Posterior vena cava (tissue), 2 donors: ENCODE measurements around the gene SCARF1. TPM values are rescaled to one million over a fixed set of nuclear protein-coding genes. Genes with fewer than 3 reads are reported as not detected.

Experiments
- DNase-seq: peaks from one replicate; pipeline ENCODE4 v3.0.0-alpha.2; 2020; ENCODE audit warnings: low spot score
- intact Hi-C, 2 donors: fragments of 100-400 bp; cut with DNase I; formaldehyde crosslinking; loops; one replicate each; pipeline versions ENCODE4 v1.14.1 to v1.14.2; 2022 to 2023
- total RNA-seq, 2 donors: library from RNA; stranded (reverse); fragmentation: NEBNext Ultra II Directional; extraction: Animal tissue kit (Norgen Biotek cat#: 25700); gene quantifications; one replicate each; pipeline ENCODE4 v1.2.1, GENCODE V29; 2021
- donor health status: DM: yes; HTN: yes; CAD: no.
- donor health status: DM: yes; HTN: yes; CAD: no.

Gene SCARF1
- total RNA-seq, 2 donors from 2014 or later = 13.0 to 13.9 TPM

DNA sequence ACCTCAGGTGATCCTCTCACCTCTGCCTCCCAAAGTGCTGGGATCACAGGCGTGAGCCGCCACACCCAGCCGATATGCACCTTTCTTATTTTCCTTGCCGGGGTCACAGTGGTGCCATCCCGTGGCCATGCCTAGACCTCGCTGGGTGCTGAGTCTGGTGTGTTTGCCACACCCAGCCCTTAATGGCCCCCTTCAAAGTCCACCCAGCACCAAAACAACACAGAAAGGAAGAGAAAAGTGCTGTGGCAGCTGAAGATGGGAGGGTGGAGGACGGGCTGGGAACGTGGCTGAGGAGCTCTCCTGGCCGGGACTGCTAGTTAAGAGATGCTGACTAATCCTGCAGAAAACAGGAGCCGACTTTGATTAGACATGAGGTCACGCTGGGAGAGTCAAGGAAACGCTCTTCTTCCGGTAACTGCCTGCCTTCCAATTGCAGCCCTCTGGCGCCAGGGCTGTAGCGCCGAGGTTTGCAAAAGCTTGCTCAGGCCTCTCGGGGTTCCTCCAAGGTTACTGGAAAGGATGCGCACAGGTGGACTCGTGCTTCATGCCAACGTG is 27.8 kb downstream of the SCARF1 start:
- intact Hi-C loops = no loop called here
- no peak for DNase-seq

DNA sequence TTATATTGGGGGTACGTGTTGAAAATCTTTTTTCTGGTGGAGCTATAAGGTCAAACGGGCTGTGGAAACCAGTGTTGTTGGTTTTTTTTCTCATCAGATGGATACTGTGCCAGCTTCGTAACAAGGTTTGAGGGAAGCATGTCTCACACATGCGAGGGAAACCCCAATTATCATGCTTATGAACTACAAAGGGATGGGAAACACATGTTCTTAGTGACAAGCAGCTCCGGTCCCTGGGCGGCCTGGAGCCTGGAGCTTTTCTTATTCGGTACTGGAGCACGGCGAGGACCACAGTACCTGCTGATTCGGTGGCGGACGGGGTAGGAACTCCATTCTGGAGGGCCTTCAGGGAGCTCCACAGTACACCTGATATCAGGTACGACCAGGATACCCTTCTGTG is 29.4 kb downstream of the SCARF1 start:
- intact Hi-C loops = no loop called here
- DNase-seq = no peak

DNA sequence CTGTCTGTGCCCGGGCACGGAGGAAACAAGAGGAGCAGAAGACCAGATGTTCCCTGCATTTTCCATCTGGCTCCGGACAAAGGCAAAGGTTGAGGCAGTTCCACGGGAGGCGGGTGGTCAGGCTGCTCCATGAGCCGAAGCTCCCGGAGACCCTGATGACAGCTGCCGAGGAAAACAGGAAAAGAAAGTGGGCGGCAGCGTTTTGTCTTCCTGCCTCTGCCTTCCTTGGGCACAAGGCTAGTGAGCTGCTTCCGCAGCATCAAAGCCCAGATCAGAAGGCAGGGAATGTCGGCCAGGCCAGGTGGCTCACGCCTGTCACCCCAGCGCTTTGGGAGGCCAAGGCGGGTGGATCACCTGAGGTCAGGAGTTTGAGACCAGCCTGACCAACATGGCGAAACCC is 33.1 kb downstream of the SCARF1 start:
- intact Hi-C loops = no loop called here
- DNase-seq = no peak

DNA sequence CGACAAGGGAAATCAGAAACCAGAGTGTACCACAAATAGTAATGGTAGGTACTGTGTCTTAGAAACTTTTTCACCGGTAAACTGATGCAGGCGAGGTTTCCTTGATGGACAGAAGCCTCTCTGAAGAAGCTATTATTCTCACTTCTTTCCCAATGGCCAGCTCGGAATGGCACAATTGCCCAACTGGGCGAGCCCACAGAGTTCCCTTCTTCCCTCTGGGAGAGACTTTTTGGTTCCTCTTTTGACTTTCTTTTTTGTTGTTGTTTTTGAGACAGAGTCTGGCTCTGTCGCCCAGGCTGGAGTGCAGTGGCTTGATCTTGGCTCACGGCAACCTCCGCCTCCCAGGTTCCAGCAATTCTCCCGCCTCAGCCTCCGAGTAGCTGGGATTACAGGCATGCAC is 33.8 kb downstream of the SCARF1 start:
- intact Hi-C loops = no loop called here
- DNase-seq = no peak

DNA sequence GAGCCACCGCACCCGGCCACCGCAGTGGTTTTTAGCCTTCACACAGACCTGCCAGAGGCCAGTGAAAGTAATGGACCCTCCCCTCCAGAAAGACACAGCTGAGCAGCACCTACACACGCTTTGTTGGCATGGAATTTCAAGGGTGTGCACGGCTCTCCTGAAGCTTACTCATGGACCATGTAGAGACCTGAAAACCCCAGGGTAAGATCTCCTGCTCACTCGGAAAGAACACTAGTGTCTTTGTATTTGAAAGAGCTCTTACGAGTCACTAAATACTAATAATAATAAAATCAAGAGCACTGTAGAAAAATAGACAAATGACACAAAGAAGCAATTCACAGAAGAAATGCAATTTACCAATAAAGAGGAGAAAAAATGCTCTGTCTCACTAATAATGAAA is 36.9 kb downstream of the SCARF1 start:
- intact Hi-C loops = no loop called here
- no peak for DNase-seq

DNA sequence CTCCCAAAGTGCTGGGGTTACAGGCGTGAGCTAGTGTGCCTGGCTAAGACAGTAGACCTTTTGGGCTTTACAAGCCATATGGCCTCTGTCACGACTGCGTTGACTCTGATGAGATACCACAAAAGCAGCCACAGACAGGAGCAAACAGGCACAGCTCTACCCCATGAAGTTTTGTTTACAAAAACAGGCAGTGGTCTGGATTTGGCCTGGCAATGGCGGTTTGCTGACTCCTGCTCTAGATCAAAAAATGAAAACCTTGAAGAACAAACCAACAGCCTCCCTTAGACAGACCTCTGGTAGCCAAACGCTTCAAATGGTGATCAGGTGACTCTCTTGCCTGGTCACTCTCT is 37.6 kb downstream of the SCARF1 start:
- intact Hi-C loops = no loop called here
- DNase-seq = no peak

DNA sequence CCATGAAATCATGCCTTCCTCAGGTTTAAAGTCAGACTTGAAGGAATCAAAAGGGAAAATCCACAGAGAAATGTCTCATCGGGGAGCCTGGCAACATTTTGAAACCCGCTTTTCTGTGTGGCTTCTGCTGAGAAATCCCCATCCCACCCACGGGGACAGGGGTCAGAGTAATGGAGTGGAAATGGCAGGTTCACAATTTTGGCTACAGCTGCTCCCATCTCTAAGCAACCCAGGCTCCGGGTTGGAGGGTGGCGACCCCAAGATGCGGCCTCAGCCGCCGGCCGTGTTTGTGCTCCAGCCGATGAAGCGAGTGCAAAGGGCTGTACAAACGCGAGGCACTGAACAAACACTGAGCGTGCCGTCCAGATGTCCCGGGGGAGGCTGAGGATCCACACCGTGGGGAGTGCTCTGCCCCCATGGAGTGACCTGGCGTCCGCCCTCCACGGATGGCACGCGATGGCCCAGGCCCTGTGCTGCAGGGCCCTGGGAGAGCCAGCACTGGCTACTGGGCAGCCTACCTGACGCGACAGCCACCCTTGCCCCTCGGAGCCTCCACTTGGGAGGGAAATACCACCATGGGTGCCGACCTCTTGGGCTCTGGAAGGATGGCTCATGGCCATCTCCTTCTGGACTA is 39.1 kb downstream of the SCARF1 start:
- intact Hi-C loops = no loop called here
- DNase-seq = no peak

DNA sequence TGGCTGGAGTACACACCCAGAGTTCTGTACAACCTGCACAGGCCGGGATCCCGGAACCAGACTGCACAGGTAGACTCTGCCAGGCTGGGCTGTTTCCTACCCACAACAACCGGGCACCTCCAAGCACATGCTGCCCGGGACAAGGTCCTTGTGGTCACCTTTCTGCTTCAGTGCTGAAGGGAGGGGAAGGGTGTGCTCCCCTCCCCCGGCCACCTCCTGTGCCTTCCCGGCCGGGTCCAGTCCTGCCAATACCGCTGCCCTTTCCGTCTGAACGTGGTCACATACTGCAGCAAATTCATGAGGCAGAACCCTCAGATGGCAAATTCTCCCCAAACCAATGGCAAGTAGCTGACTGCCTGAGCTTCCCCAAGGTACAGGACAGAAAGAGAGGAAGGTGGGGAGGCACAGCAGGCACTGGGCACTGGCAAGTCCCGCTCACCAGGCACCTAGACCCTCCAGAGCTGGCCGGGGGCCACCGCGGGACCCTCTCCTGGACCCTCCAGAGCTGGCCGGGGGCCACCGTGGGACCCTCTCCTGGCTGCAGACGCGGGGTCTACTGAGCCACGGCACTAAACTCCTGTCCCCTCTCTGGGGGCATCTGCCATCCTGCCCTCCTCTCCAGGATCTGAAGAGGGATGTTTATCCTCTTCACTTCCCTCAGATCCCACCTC is 39.7 kb downstream of the SCARF1 start:
- no peak for DNase-seq
- intact Hi-C loops = no loop called here

DNA sequence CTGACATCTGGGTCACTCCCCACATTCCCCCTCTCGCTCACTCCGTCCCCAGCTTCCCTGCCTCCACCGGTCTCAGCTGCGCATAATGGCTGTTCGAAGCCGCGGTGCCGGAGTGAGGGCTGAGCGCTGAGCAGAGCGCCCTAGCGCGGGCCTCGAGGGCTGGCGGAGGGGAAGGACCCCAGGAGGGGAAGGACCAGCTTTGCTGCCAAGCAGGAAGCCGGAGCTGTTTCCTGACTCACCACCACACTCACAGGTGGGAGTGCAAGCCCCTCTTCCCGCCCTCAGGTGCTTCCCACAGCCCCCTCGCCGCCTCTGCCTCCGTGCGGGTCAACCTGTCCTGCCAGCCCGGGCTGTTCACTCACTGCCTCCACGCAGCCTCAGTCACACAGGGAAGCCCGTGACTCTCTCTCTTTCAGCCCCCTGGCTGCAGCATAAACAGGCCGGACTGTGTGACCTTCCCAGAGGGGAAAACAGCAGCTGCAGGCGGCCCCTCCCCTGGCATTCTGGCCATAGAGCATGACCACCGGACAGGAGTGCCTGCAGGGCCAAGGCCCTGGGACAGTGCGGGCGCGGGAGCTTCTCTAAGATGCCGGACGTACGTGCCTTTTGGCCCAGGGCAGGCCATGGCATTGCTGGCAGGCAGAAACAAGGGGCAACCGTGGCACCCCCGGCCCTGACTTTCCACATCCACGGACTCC is 40.6 kb downstream of the SCARF1 start:
- intact Hi-C loops = no loop called here
- DNase-seq = no peak

DNA sequence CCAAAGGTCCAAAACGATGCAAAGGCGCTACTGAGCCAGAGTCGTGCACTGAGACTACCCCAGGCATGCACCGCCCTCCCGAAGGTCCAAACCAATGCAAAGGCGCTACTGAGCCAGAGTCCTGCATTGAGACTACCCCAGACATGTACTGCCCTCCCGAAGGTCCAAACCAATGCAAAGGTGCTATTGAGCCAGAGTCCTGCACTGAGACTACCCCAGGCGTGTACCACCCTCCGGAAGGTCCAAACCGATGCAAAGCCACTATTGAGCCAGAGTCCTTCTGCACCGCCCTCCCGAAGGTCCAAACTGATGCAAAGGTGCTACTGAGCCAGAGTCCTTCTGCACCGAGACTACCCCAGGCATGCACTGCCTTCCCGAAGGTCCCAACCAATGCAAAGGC is 44.0 kb downstream of the SCARF1 start:
- intact Hi-C loops = no loop called here
- no peak for DNase-seq

DNA sequence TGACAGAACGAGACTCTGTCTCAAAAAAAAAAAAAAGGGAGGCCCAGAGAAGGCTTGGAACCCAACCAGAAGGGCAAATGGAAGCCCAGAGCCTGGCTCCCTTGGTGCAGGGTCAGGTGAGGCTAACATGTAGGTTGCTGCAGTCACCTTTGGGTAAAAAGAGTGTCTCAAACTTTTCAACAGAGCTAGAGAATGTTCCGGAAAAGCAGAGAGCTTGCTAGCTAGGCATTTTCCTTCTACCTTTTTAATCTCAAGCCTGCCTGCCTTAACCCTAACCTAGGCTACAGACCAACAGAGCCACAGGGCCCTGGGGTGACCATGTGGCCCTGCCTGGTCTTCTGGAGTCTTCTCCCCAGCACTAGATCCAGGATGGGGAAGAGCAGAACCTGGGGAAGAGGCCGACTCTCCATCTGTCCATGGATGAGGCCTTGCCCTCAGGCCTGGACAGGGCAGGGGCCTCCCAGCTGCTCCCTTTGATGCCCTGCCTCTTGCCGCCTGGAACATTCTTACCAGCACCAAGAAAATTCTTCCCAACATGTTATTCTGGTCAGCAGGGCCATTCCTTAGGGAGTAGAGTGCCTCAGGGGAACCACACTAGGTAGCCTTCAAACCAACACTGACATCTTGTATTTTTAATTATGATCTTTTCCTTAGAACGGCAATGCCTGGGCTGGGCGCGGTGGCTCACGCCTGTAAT is 47.0 kb downstream of the SCARF1 start:
- DNase-seq = no peak
- intact Hi-C loops = no loop called here

DNA sequence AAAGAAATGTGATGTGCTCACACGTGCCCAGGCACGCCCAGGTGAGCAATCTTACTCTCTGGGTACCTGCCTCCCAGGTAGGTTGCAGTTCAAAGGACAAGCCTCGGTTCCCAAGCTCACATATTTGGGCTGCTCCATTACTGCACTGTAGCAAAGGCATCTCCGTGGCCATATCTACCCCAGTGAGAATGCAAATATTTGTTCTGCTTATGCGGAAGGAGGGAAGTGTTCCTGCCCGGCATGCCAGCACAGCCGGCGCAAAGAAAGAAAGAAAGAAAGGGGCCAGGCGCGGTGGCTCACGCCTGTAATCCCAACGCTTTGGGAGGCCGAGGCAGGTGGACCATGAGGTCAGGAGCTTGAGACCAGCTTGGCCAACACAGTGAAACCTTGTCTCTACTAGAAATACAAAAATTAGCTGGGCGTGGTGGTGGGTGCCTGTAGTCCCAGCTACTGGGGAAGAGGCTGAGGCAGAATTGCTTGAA is 47.6 kb downstream of the SCARF1 start:
- intact Hi-C loops = no loop called here
- no peak for DNase-seq

DNA sequence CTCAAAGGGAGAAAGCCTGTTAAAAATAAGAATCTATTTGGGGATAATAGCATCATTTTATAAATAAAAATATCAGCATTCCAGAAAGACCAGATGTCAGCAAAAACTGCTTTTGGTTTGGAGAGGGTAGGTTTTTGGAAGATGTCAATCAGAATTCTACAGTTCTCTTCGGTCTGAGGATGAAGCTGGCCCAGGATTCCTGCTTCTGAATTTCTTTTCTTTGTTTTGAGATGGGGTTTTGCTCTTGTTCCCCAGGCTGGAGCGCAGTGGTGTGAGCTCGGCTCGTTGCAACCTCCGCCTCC is 52.0 kb downstream of the SCARF1 start:
- no peak for DNase-seq
- intact Hi-C loops = loop anchor here in 1 of 2 donors (5.0 kb wide), 1 partner anchor 34 kb away; the partner anchor contains the start of gene SLC43A2

DNA sequence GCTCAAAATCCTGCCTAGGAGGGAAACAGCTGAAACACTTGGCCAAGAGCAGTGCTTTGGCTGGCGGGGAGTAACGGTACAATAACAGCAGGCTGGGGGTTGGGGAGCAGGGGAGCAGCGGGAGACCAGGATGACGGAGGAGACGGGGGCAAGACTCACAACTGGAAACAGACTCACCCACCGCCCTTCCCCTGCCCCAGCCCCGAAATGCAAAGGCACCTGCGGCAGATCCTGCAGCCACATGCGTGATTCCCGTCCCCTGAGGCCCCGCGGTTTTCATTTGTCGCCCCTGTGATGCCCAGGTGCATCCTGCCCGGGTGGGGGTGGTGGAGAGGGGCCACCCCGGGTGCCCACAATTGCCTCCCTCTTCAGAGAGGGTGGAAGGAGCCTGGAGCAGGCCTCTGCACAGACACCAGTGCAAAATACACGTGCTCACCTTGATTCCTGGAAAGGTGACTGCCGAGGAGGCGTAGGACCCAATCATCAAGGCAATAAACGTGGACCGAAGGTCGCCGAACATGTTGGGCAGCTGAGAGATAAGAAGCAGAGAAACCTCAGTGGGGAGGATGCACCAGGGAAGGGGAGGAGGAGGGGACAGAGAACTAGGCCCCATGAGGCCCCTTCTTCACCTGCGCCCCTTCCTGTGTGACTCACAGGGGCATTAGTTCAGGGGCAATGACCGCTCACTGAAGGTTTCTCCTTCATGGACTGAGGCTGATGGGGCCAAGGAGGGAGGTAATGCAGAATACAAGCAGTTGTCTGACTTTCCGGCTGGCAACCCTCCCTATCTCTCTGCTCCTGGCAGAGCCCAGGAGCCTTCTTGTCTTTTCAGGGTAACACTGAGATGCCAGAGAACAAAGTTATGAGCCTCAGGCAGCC is 52.5 kb downstream of the SCARF1 start:
- DNase-seq = no peak
- intact Hi-C loops = loop anchor here in 1 of 2 donors (5.0 kb wide), 1 partner anchor 34 kb away; the partner anchor contains the start of gene SLC43A2

DNA sequence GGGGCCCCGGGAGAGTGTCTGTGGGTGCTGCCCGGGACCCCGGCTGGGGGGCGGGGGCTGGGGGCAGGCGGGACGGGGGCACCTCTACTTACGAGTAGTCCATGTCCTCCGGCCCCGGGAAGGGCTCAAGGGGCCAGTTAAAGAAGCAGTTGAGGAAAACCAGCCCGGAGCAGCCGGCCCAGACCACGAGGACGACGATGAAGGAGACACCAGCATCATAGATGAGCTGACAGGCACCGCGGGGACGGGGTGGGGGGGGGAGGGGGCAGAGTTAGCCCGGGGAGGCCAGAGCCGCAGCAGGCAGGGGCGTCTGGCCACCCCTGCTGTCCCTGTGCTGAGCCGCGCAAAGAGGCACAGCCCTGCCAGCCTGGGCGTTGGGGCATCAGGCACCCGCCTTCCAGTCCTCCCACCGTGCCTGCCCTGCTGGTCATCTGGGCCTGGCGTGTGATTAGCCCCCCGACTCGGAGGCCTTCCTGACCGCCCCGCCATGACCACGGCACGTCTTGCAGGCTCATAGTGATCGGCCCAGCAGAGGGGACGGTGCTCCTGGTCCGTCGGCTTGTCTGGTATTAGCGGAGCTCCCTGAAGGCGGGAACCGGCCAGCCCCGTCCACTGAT is 54.0 kb downstream of the SCARF1 start:
- no peak for DNase-seq
- intact Hi-C loops = loop anchor here in 1 of 2 donors (5.0 kb wide), 1 partner anchor 36 kb away; the partner anchor contains the start of gene SLC43A2

DNA sequence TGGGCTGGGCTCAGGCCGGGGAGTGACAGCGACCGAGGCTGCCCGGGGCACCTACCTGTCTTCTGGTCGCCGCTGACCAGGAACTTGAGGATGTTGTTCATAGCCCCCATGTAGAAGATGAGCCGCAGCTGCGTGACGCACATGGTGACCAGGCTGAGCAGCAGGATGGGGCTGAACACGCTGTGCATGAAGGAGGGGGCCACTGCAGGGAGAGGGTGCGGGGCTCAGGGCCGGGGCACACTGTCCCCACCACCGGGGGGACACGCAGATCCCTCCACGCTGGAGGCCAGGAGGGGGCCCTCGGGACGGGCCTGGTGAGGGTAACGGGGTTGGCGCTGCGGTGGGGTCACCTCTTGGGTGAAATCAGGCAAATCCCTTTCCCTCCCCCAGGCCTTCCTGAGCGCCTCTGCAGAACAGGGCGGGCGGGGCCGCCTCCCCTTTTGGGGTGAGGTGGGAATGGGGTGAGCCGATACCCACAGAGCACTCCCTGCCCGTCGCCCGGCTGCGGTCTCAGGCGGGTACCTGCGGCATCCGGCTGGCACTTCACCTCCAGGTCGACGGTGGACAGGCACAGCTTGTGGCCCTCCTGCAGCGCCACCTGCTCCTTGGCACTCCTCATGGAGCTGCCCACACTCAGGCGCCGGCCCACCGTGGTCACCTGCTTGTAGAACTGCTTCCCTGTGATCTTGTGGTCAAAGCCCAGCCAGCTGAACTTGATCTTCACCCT is 54.6 kb downstream of the SCARF1 start:
- no peak for DNase-seq
- intact Hi-C loops = loop anchor here in 1 of 2 donors (5.0 kb wide), 1 partner anchor 36 kb away; the partner anchor contains the start of gene SLC43A2

DNA sequence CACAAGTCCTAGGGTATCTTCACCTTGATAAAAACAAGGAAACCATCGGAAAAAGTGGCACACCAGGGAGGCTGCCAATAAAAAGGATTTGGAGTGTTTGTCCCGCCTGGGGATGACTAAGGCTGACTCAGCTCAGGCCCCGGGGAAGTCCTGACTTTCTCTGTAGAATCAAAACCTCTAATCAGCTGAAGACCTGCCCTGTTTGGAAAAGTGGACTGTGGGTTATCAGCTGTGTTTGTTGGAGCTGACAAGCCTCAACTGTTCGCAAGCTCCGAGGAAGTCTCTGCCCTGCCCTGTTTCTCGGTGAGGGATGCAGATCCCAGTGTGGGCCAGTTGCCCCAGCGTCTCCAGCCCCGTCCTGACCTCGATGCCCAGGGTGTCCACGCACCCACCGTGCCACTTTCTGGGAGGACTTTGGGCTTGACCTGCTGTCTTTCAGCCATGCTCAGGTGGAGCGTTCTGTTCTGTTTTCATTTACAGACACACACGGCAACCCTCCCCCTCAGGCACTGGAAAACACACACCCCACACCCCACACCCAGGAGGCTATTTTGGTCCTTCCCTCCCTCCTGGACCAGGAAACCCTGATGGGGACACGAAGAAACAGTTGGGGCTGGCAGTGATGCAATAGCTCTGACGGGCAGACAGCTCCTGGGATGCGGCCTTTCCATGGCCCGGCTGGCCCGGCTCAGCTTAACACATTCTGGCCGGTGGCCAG is 55.3 kb downstream of the SCARF1 start:
- peak; percentile 93 for DNase-seq

More for the DNA sequence above, 55.3 kb downstream of the SCARF1 start:
- intact Hi-C loops = loop anchor here in 1 of 2 donors (5.0 kb wide), 1 partner anchor 37 kb away; the partner anchor contains the start of gene SLC43A2
